SK-N-SH (cell line): ENCODE data around the gene REN. TPM values are rescaled to one million over a fixed set of nuclear protein-coding genes. Genes with fewer than 3 reads are reported as not detected.

Experiments
- CTCF ChIA-PET: fragments of 300-600, 350-600 bp; formaldehyde crosslinking; extraction: SDS; loops from one replicate; lab custom pipeline; 2021; lab: Yijun Ruan, JAX
- POLR2A ChIA-PET: fragments of 350-600 bp; sonication (Branson Sonifier 250); formaldehyde crosslinking; extraction: SDS; loops from one replicate; lab custom pipeline; 2020; ENCODE audit warnings: antibody characterized with exemption, inconsistent platforms; lab: Yijun Ruan, JAX
- DNase-seq: peaks from one replicate; pipeline ENCODE4 v3.0.0; 2012
- H2AFZ ChIP-seq: fragments of 200-600 bp; sonication (generic); 2 replicates; pipeline ENCODE4 v1.8.1; 2016; ENCODE audit warnings: antibody characterized with exemption, mild to moderate bottlenecking, low read depth
- H3F3A ChIP-seq: fragments of 200-600 bp; sonication (generic); replicated peaks from 2 replicates; pipeline ENCODE3; 2016; ENCODE audit warnings: antibody characterized with exemption, mild to moderate bottlenecking; ENCODE audit not compliant: insufficient read depth
- H3K27ac ChIP-seq, 2 experiments: fragments of 200-500 bp in 1 of 2; fragments of 200-600 bp in 1 of 2; sonication (Bioruptor generic) in 1 of 2; sonication (generic), shearing (Covaris generic) in 1 of 2; 2 replicates each; pipeline versions ENCODE4 v1.5.1 to v1.6.1; 2014 to 2016; ENCODE audit warnings: low read depth in 2 of 2, inconsistent platforms in 1 of 2, low read length in 1 of 2, mild to moderate bottlenecking in 1 of 2, mixed read lengths in 1 of 2
- H3K27me3 ChIP-seq: fragments of 200-600 bp; sonication (generic), shearing (Covaris generic); 2 replicates; pipeline ENCODE4 v1.6.1; 2016; ENCODE audit warnings: mixed run types; ENCODE audit not compliant: insufficient read depth
- H3K36me3 ChIP-seq, 2 experiments: fragments of 200-500 bp in 1 of 2; fragments of 200-600 bp in 1 of 2; sonication (Bioruptor generic) in 1 of 2; sonication (generic) in 1 of 2; replicated peaks in 1 of 2; 2 replicates each; pipeline versions ENCODE3 to v1.5.1; 2014 to 2016; ENCODE audit warnings: low read length in 1 of 2, mild to moderate bottlenecking in 1 of 2; ENCODE audit not compliant: insufficient read depth in 2 of 2, control insufficient read depth in 1 of 2
- H3K4me1 ChIP-seq, 2 experiments: fragments of 200-500 bp in 1 of 2; fragments of 200-600 bp in 1 of 2; sonication (Bioruptor generic) in 1 of 2; sonication (generic), shearing (Covaris generic) in 1 of 2; 2 replicates each; pipeline versions ENCODE4 v1.5.1 to v1.6.1; 2014 to 2016; ENCODE audit warnings: low read depth in 1 of 2, low read length in 1 of 2, mixed run types in 1 of 2; ENCODE audit not compliant: insufficient read depth in 2 of 2, control insufficient read depth in 1 of 2
- H3K4me2 ChIP-seq: fragments of 200-600 bp; sonication (generic), shearing (Covaris generic); 2 replicates; pipeline ENCODE4 v1.6.1; 2017; ENCODE audit warnings: mixed run types
- H3K4me3 ChIP-seq, 2 experiments: fragments of 200-500 bp in 1 of 2; fragments of 200-600 bp in 1 of 2; sonication (Bioruptor generic) in 1 of 2; sonication (generic), shearing (Covaris generic) in 1 of 2; 2 replicates each; pipeline versions ENCODE4 v1.5.1 to v1.8.1; 2014 to 2016; ENCODE audit warnings: low read depth in 2 of 2, inconsistent platforms in 1 of 2, low read length in 1 of 2, mild to moderate bottlenecking in 1 of 2, mixed read lengths in 1 of 2, moderate library complexity in 1 of 2
- H3K79me2 ChIP-seq: fragments of 200-600 bp; sonication (generic); 2 replicates; pipeline ENCODE4 v1.8.1; 2017; ENCODE audit warnings: mild to moderate bottlenecking; ENCODE audit not compliant: insufficient read depth
- H3K9ac ChIP-seq: fragments of 200-600 bp; sonication (generic); 2 replicates; pipeline ENCODE4 v1.6.1; 2017; ENCODE audit warnings: mixed run types
- H3K9me2 ChIP-seq: fragments of 200-600 bp; sonication (generic); 2 replicates; pipeline ENCODE4 v1.6.1; 2017; ENCODE audit warnings: mixed run types
- H3K9me3 ChIP-seq: fragments of 200-600 bp; sonication (generic); 2 replicates; pipeline ENCODE4 v1.6.1; 2017; ENCODE audit warnings: mixed run types, mild to moderate bottlenecking, moderate library complexity
- H4K20me1 ChIP-seq: fragments of 200-600 bp; sonication (generic); 2 replicates; pipeline ENCODE4 v1.6.1; 2017; ENCODE audit warnings: mild to moderate bottlenecking, mixed run types; ENCODE audit not compliant: insufficient read depth
- CHD2 ChIP-seq: fragments of 150-350 bp; IDR thresholded peaks from 2 replicates; pipeline ENCODE4 v1.6.1; 2018; ENCODE audit warnings: low read length; ENCODE audit not compliant: partially characterized antibody
- ELF1 ChIP-seq: IDR thresholded peaks from 2 replicates; pipeline ENCODE4 v1.4.0; 2012
- FOSL2 ChIP-seq: IDR thresholded peaks from 2 replicates; pipeline ENCODE4 v1.4.0; 2012; ENCODE audit warnings: low read depth, mild to moderate bottlenecking, moderate library complexity, borderline replicate concordance
- FOXJ3 ChIP-seq: sonication (generic); formaldehyde crosslinking; IDR thresholded peaks from 2 replicates; pipeline ENCODE4 v1.5.1; 2020; ENCODE audit warnings: mild to moderate bottlenecking, missing genetic modification reagents
- GABPA ChIP-seq: IDR thresholded peaks from 2 replicates; pipeline ENCODE4 v1.4.0; 2012; ENCODE audit warnings: low read depth, mild to moderate bottlenecking
- GATA2 ChIP-seq: sonication (generic); formaldehyde crosslinking; IDR thresholded peaks from 2 replicates; pipeline ENCODE4 v1.5.0; 2020; ENCODE audit warnings: mild to moderate bottlenecking, missing genetic modification reagents
- IRF3 ChIP-seq: fragments of 150-350 bp; IDR thresholded peaks from 2 replicates; pipeline ENCODE4 v1.6.1; 2016; ENCODE audit warnings: mild to moderate bottlenecking, low read depth, low read length
- JUND ChIP-seq: IDR thresholded peaks from 2 replicates; pipeline ENCODE4 v1.4.0; 2012
- MEF2A ChIP-seq: IDR thresholded peaks from 2 replicates; pipeline ENCODE4 v1.4.0; 2012; ENCODE audit warnings: low read depth, borderline replicate concordance
- MXI1 ChIP-seq: IDR thresholded peaks from 2 replicates; pipeline ENCODE4 v1.6.1; 2012; ENCODE audit warnings: mild to moderate bottlenecking, low read depth, low read length, improper control_type of control experiment
- NFIC ChIP-seq: IDR thresholded peaks from 2 replicates; pipeline ENCODE4 v1.4.0; 2012; ENCODE audit warnings: borderline replicate concordance
- NRF1 ChIP-seq: IDR thresholded peaks from 2 replicates; pipeline ENCODE4 v1.6.1; 2012; ENCODE audit warnings: low read depth, mild to moderate bottlenecking, low read length
- PBX3 ChIP-seq: IDR thresholded peaks from 2 replicates; pipeline ENCODE4; 2012
- POLR2AphosphoS5 ChIP-seq: IDR thresholded peaks from 2 replicates; pipeline ENCODE4 v1.6.1; 2012; ENCODE audit warnings: low read depth, low read length
- RAD21 ChIP-seq: IDR thresholded peaks from 2 replicates; pipeline ENCODE4 v1.6.1; 2012; ENCODE audit warnings: mild to moderate bottlenecking, low read length
- RCOR1 ChIP-seq: fragments of 150-350 bp; IDR thresholded peaks from 2 replicates; pipeline ENCODE4 v1.6.1; 2017; ENCODE audit warnings: antibody characterized with exemption, low read length
- RFX5 ChIP-seq: IDR thresholded peaks from 2 replicates; pipeline ENCODE4 v1.6.1; 2012; ENCODE audit warnings: mild to moderate bottlenecking, improper control_type of control experiment, low read length
- RXRA ChIP-seq: IDR thresholded peaks from 2 replicates; pipeline ENCODE4 v1.4.0; 2012; ENCODE audit warnings: low read depth, mild to moderate bottlenecking, borderline replicate concordance
- SIN3A ChIP-seq: IDR thresholded peaks from 2 replicates; pipeline ENCODE4 v1.6.1; 2012; ENCODE audit warnings: low read depth, mild to moderate bottlenecking, low read length, moderate library complexity, borderline replicate concordance
- SMC3 ChIP-seq: IDR thresholded peaks from 2 replicates; pipeline ENCODE4 v1.6.1; 2012; ENCODE audit warnings: low read depth, low read length, improper control_type of control experiment
- TAF1 ChIP-seq: IDR thresholded peaks from 2 replicates; pipeline ENCODE4 v1.6.1; 2012; ENCODE audit warnings: low read depth, mild to moderate bottlenecking, low read length, moderate library complexity, borderline replicate concordance
- TCF12 ChIP-seq: IDR thresholded peaks from 2 replicates; pipeline ENCODE4 v1.4.0; 2012
- TEAD4 ChIP-seq: IDR thresholded peaks from 2 replicates; pipeline ENCODE4 v1.4.0; 2012; ENCODE audit warnings: mild to moderate bottlenecking, borderline replicate concordance; ENCODE audit not compliant: insufficient read depth
- USF1 ChIP-seq: IDR thresholded peaks from 2 replicates; pipeline ENCODE4 v1.4.0; 2012; ENCODE audit warnings: low read depth, borderline replicate concordance
- YY1 ChIP-seq: IDR thresholded peaks from 2 replicates; pipeline ENCODE4 v1.4.0; 2012; ENCODE audit warnings: low read depth, mild to moderate bottlenecking
- WGBS: methylation state at CpG from one replicate; pipeline ENCODE4 v1.1.6; 2017; ENCODE audit warnings: low lambda C conversion rate; 5-methylcytosine and 5-hydroxymethylcytosine counted together
- polyA plus RNA-seq, 3 experiments: library from polyadenylated mRNA; depleted of rRNA; stranded (reverse); fragments of >200 nt; gene quantifications; 2 replicates each; pipeline ENCODE4 v1.2.3, GENCODE V29; 2012
- TF ChIP-seq, protein P1 (sequence below): fragments of 150-350 bp; IDR thresholded peaks from 2 replicates; pipeline ENCODE4 v1.6.1; 2017; ENCODE audit warnings: antibody characterized with exemption, low read length, low read depth, borderline replicate concordance
- TF ChIP-seq, protein P2 (sequence below): IDR thresholded peaks from 2 replicates; pipeline ENCODE4 v1.4.0; 2012; ENCODE audit warnings: low read depth
- TF ChIP-seq, protein P3 (sequence below): fragments of 200-600 bp; sonication (generic); IDR thresholded peaks from 2 replicates; pipeline ENCODE4 v1.6.1; 2017; ENCODE audit warnings: antibody characterized with exemption, mild to moderate bottlenecking, moderate library complexity

Gene REN
- polyA plus RNA-seq, 1 of the 3 experiments (the other 2 are of a cell fraction): not detected

DNA sequence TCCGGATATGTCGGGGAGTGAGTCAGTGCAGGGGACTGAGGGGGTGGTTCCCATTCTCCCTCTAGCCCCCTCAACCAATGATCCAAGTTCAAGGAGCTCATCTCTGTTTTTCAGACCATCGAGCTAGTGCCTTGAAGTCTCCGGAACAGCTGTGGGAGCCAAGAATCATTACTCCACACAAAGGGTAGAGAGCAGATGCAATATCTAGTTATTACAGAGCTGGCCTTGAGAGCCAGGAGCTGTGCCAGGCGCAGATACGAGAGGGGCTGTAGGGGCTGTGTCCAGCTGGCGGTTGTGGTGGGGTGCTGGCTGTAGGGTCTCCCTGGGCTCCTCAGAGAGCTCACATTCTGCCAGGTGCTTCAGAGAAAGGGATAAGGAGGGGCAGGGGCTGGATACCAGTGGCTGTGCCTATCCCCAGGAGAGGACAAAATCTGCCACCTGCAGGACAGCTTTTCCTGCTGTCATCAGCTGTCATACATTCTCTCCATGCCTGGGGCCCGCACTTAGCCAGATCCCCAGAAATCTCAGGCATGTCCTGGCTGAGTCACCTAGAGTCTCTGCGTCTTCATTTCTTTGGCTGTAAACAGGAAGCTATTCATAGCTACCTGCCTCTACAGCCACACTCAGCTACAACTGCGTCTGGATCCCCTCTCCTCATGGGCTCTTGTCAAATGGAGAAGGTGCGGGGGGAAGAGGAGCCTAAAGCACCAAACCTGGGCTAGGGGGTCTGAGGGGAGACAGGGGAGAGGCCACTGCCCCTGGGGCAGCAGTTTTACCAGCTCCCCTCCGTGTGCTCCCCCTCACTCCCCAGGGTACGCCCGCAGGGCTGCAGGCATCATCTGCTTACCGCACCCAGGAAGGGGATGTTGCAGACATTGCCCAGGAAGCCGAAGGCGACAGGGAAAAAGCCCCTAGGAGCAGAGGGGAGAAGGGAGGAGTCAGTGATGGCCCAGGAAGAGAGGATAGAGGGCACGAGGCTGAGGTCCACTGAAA is 32.5 kb upstream of the REN start:
- H3K36me3 ChIP-seq: no peaks in the 10 kb centered on the region
- no peak overlapping the region for H2AFZ ChIP-seq
- WGBS: 66% methylated on average over 15 of the region's 18 CpGs
- peaks cover 2 to 26% of the 10 kb centered on the region in 2 experiments; a peak in 2 of 4 replicates for H3K4me1 ChIP-seq
- H3K79me2 ChIP-seq: no peaks in the 10 kb centered on the region
- H3K4me3 ChIP-seq: no peak overlapping the region
- no peak overlapping the region for H3K27ac ChIP-seq
- no peaks in the 10 kb centered on the region for H3K9me3 ChIP-seq
- ChIA-PET POLR2A (no interaction called here), CTCF (interaction anchor here (0.9 to 3.8 kb wide), 14 partner anchors 8 to 328 kb away, joined by 3 to 27 read pairs (median 4); partner anchors contain the start of gene PLEKHA6)
- peak overlapping the region; percentile 5; the same call in 1 of the 2 replicates for H3K4me2 ChIP-seq
- no peak overlapping the region for H3K9ac ChIP-seq
- no peaks in the 10 kb centered on the region for H3K27me3 ChIP-seq
- peak; percentile 45 for DNase-seq
- H4K20me1 ChIP-seq: no peaks in the 10 kb centered on the region
- H3K9me2 ChIP-seq: no peaks in the 10 kb centered on the region
- H3F3A ChIP-seq: no peaks in the 10 kb centered on the region
- TF ChIP-seq CHD2: no peak
- no peak for TF ChIP-seq RCOR1
- TF ChIP-seq NFIC: no peak
- TF ChIP-seq, protein P1, sequence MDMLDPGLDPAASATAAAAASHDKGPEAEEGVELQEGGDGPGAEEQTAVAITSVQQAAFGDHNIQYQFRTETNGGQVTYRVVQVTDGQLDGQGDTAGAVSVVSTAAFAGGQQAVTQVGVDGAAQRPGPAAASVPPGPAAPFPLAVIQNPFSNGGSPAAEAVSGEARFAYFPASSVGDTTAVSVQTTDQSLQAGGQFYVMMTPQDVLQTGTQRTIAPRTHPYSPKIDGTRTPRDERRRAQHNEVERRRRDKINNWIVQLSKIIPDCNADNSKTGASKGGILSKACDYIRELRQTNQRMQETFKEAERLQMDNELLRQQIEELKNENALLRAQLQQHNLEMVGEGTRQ: no peak
- TF ChIP-seq MEF2A: no peak
- TF ChIP-seq RFX5: no peak
- TF ChIP-seq MXI1: no peak
- no peak for TF ChIP-seq TAF1
- TF ChIP-seq JUND: no peak; the same call in 1 of the 2 replicates
- TF ChIP-seq FOSL2: peak; percentile 73; the same call in 1 of the 2 replicates
- TF ChIP-seq GABPA: no peak
- TF ChIP-seq, protein P2, sequence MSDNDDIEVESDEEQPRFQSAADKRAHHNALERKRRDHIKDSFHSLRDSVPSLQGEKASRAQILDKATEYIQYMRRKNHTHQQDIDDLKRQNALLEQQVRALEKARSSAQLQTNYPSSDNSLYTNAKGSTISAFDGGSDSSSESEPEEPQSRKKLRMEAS: peak; percentile 30; the same call in 1 of the 2 replicates
- no peak for TF ChIP-seq YY1
- TF ChIP-seq TCF12: peak; percentile 56; the same call in 1 of the 2 replicates
- TF ChIP-seq NRF1: no peak
- no peak for TF ChIP-seq RXRA
- no peak for TF ChIP-seq SIN3A
- peak; percentile 22; the same call in 1 of the 2 replicates for TF ChIP-seq PBX3
- TF ChIP-seq FOXJ3 (CRISPR knock-in tag): no peak
- TF ChIP-seq SMC3: no peak
- TF ChIP-seq RAD21: no peak
- TF ChIP-seq GATA2 (CRISPR knock-in tag): no peak
- no peak for TF ChIP-seq IRF3
- TF ChIP-seq, protein P3, sequence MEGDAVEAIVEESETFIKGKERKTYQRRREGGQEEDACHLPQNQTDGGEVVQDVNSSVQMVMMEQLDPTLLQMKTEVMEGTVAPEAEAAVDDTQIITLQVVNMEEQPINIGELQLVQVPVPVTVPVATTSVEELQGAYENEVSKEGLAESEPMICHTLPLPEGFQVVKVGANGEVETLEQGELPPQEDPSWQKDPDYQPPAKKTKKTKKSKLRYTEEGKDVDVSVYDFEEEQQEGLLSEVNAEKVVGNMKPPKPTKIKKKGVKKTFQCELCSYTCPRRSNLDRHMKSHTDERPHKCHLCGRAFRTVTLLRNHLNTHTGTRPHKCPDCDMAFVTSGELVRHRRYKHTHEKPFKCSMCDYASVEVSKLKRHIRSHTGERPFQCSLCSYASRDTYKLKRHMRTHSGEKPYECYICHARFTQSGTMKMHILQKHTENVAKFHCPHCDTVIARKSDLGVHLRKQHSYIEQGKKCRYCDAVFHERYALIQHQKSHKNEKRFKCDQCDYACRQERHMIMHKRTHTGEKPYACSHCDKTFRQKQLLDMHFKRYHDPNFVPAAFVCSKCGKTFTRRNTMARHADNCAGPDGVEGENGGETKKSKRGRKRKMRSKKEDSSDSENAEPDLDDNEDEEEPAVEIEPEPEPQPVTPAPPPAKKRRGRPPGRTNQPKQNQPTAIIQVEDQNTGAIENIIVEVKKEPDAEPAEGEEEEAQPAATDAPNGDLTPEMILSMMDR: no peak; the same call in 1 of the 2 replicates
- TF ChIP-seq USF1: no peak
- TF ChIP-seq TEAD4: no peak; the same call in 1 of the 2 replicates
- no peak for TF ChIP-seq ELF1
- TF ChIP-seq POLR2AphosphoS5: no peak
